ENCODE measurements around the gene LBH. TPM values are rescaled to one million over a fixed set of nuclear protein-coding genes. Genes with fewer than 3 reads are reported as not detected.

LBH gene
- total and polyA plus RNA-seq, 4 donors = 56.1 to 213 (median 94.5) TPM

DNA sequence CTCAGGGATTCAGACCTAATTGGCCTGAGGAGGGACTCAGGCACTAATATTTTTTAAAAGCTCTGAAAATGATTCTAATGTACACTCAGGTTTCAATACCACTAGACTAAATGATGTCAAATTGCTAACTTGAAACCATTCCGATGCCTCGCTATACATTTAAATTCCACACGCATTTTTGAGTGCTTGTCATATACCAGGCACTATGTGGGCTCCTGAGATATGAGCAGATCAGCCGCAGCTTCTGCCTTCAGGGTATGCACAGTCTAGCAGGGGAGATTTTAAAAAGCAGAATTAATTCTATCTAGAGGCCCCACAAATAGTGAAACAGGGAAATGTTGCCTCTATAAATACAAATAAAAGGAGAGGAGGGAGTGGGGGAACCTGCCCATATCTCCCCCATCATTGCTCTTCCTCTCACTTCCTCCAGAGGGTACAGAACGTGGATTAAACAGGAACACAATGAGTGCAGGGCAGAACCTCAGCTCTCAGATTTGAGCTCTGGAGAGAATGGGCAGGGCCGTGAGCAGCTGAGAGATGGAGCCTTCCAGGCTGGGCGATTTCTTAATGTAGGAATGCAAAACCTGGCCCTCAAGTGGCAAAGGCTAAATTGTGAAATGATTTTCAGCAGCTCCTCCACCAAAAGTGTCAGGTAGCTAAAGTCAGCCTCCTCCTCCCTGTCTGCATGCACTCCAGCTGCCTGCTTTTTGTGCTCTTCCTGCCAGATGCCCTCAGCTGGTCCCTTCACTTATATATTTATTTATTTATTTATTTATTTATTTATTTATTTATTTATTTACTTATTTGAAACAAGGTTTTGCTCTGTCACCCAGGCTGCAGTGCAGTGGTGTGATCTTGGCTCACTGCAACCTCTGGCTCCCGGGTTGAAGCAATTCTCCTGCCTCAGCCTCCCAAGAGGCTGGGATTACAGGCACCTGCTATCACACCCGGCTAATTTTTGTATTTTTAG is 24.6 kb upstream of the LBH start:
- Histone ChIP-seq H3K36me3 (ENCODE audit: control insufficient read depth in 1 of 2, insufficient read depth in 2 of 2, low read length in 1 of 2) (no peaks in the 10 kb centered on the region), H3K27me3 (ENCODE audit: control insufficient read depth in 1 of 2, insufficient read depth in 2 of 2, low read length in 1 of 2) (no peaks in the 10 kb centered on the region), H3K4me1 (ENCODE audit: control insufficient read depth in 1 of 2, insufficient read depth in 2 of 2, low read length in 2 of 2) (peaks cover 0 to 1% of the 10 kb centered on the region in 2 donors), H3K4me3 (ENCODE audit: low read length in 2 of 2) (no peak overlapping the region), H3K27ac (ENCODE audit: low read depth in 1 of 2, low read length in 2 of 2) (no peak overlapping the region), H3K9me3 (ENCODE audit: control insufficient read depth, low read length) (no peaks in the 10 kb centered on the region)
- 87 to 91% methylated on average over 9 of the region's 9 CpGs for WGBS, 2 donors
- intact Hi-C loops (cut with DNase I) = loop anchor here in 1 of 2 donors (5.0 kb wide), 1 partner anchor 271 kb away; no protein-coding TSS in a partner anchor
- DNase-seq (no peak), ATAC-seq (ENCODE audit: low FRiP score) (no peak)

DNA sequence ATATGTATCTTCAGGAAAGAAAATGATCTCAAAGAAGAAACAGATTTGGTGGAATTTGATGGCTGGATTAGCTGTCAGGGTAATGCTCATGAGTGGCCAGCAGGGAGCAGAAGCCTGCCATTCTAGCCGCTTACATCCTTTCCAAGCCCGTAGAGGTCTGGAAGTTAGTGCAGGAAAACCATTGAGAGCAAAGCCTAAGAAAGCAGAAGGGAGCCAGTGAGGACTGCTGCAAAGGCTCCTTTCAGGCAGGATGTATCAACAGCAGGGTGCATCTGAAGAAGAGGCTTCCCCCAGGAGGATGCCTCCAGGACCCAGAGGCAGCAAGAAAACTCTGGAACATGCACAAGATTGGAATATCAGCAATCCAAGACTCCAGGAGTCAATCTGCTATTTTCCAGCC is 22.9 kb upstream of the LBH start:
- Histone ChIP-seq H3K27me3 (ENCODE audit: control insufficient read depth in 1 of 2, insufficient read depth in 2 of 2, low read length in 1 of 2) (no peaks in the 10 kb centered on the region), H3K4me1 (ENCODE audit: control insufficient read depth in 1 of 2, insufficient read depth in 2 of 2, low read length in 2 of 2) (no peaks in the 10 kb centered on the region), H3K27ac (ENCODE audit: low read depth in 1 of 2, low read length in 2 of 2) (no peak overlapping the region), H3K4me3 (ENCODE audit: low read length in 2 of 2) (no peak overlapping the region), H3K9me3 (ENCODE audit: control insufficient read depth, low read length) (no peaks in the 10 kb centered on the region), H3K36me3 (ENCODE audit: control insufficient read depth in 1 of 2, insufficient read depth in 2 of 2, low read length in 1 of 2) (no peaks in the 10 kb centered on the region)
- no peak for DNase-seq
- intact Hi-C loops (cut with DNase I) = loop anchor here (1.0 to 5.0 kb wide), 3 partner anchors 269 to 499 kb away; no protein-coding TSS in a partner anchor
- peak; percentile 90 for ATAC-seq (ENCODE audit: low FRiP score)
- 0 to 4% methylated on average over 2 of the region's 2 CpGs for WGBS, 2 donors

DNA sequence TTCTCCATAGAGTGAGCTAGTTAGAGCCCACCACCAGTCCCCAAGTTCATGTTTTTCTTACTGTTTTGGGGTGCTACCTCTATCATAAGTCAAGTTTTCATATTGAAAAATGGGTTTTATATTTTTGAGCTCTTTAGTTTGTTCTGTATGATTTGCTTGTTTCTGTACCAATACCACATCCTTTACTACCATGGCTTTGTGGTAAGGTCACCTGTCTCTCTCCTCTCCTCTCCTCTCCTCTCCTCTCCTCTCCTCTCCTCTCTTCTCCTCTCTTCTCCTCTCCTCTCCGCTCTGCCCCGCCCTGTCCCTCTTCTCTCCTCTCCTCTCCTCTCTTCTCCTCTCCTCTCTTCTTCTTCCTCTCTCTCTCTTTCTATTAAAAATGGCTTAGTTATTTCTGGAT is 22.1 kb upstream of the LBH start:
- no peaks in the 10 kb centered on the region for H3K36me3 ChIP-seq (ENCODE audit: control insufficient read depth in 1 of 2, insufficient read depth in 2 of 2, low read length in 1 of 2)
- H3K27ac ChIP-seq (ENCODE audit: low read depth in 1 of 2, low read length in 2 of 2) = no peak overlapping the region
- no peak for ATAC-seq (ENCODE audit: low FRiP score)
- H3K4me1 ChIP-seq (ENCODE audit: control insufficient read depth in 1 of 2, insufficient read depth in 2 of 2, low read length in 2 of 2) = no peaks in the 10 kb centered on the region
- no peaks in the 10 kb centered on the region for H3K27me3 ChIP-seq (ENCODE audit: control insufficient read depth in 1 of 2, insufficient read depth in 2 of 2, low read length in 1 of 2)
- no peaks in the 10 kb centered on the region for H3K9me3 ChIP-seq (ENCODE audit: control insufficient read depth, low read length)
- WGBS, 2 donors = 91% methylated on average over 1 of the region's 2 CpGs; no CpG with 5 or more reads in 1 of the 2 donors
- no peak overlapping the region for H3K4me3 ChIP-seq (ENCODE audit: low read length in 2 of 2)
- no peak for DNase-seq
- intact Hi-C loops (cut with DNase I) = loop anchor here (2.0 to 5.0 kb wide), 2 partner anchors 268 to 498 kb away; no protein-coding TSS in a partner anchor

DNA sequence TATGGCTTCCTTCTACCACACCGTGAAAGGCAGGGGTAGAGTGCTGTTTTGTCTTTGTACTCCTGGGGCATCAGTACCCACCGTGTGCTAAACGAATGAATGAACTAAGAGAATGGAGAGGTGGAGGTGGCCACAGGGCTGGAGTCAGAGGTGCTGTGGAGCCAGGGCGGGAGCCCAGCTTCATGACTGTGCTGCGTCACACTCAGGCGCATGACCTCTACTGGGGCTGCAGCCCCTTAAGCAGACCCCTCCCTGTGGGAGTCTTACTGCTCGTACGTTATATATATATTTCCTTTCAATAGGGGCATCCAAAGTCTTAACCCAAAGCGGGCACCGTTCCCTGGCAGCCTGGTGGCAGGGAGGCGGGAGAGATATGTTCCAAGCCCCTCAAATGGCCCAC is 18.0 kb upstream of the LBH start:
- Histone ChIP-seq H3K9me3 (ENCODE audit: control insufficient read depth, low read length) (no peaks in the 10 kb centered on the region), H3K27ac (ENCODE audit: low read depth in 1 of 2, low read length in 2 of 2) (no peak overlapping the region), H3K36me3 (ENCODE audit: control insufficient read depth in 1 of 2, insufficient read depth in 2 of 2, low read length in 1 of 2) (no peaks in the 10 kb centered on the region), H3K4me1 (ENCODE audit: control insufficient read depth in 1 of 2, insufficient read depth in 2 of 2, low read length in 2 of 2) (no peaks in the 10 kb centered on the region), H3K4me3 (ENCODE audit: low read length in 2 of 2) (no peak overlapping the region), H3K27me3 (ENCODE audit: control insufficient read depth in 1 of 2, insufficient read depth in 2 of 2, low read length in 1 of 2) (no peaks in the 10 kb centered on the region)
- DNase-seq (no peak), ATAC-seq (ENCODE audit: low FRiP score) (no peak)
- whole genome bisulfite sequencing, 2 donors = 90 to 91% methylated on average over 11 of the region's 11 CpGs
- intact Hi-C loops (cut with DNase I) = loop anchor here in 1 of 2 donors (10.0 kb wide), 1 partner anchor 351 kb away; no protein-coding TSS in a partner anchor

DNA sequence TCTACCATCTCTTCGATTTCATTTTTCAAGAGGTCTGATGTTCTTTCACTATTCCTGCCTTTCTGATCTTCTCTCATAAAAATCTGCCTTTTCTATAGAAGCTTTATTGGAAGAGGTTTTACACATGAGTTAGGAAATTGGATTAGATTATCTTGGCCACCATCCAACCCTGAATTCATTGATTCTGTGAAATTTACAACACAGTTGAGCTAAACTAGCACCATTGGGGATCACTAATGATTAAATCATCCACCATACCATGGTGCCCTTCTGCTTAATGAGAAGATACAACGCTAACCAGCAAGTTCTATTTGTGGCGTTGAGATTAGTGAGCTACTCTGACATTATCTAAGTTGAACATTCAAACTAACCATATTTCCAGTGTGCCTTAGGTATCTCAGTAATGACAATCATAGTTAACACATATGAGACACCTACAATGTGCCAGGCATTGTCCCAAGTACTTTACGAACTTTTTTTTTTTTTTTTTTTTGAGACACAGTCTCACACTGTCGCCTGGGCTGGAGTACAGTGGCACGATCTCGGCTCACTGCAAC is 17.3 kb upstream of the LBH start:
- intact Hi-C loops (cut with DNase I) = loop anchor here in 1 of 2 donors (10.0 kb wide), 1 partner anchor 351 kb away; no protein-coding TSS in a partner anchor
- no peaks in the 10 kb centered on the region for H3K9me3 ChIP-seq (ENCODE audit: control insufficient read depth, low read length)
- WGBS, 2 donors = 96 to 97% methylated on average over 7 of the region's 7 CpGs

DNA sequence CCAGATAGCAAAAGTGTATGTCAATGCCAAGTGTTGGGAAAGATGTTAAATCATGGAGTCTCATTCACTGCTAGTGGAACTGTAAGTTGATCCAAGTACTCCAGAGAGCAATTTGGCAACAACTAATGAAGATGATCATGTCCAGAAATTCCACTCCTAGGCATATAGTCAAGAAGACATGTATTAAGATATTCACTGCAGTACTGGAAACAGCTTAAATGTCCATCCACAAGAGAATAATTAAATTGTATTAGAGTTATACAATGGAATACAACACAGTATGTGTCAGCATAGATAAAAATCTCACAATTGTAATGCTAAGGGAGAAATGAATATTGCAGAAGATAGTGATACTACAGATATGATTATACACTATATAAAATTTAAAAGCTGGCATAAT is 15.2 kb upstream of the LBH start:
- no peaks in the 10 kb centered on the region for H3K36me3 ChIP-seq (ENCODE audit: control insufficient read depth in 1 of 2, insufficient read depth in 2 of 2, low read length in 1 of 2)
- no peak overlapping the region for H3K4me3 ChIP-seq (ENCODE audit: low read length in 2 of 2)
- intact Hi-C loops (cut with DNase I) = loop anchor here (5.0 to 10.0 kb wide), 2 partner anchors 349 to 476 kb away; no protein-coding TSS in a partner anchor
- no peaks in the 10 kb centered on the region for H3K27me3 ChIP-seq (ENCODE audit: control insufficient read depth in 1 of 2, insufficient read depth in 2 of 2, low read length in 1 of 2)
- DNase-seq (no peak), ATAC-seq (ENCODE audit: low FRiP score) (no peak)
- no peak overlapping the region for H3K27ac ChIP-seq (ENCODE audit: low read depth in 1 of 2, low read length in 2 of 2)
- peaks cover 0 to 3% of the 10 kb centered on the region in 2 donors for H3K4me1 ChIP-seq (ENCODE audit: control insufficient read depth in 1 of 2, insufficient read depth in 2 of 2, low read length in 2 of 2)
- no peaks in the 10 kb centered on the region for H3K9me3 ChIP-seq (ENCODE audit: control insufficient read depth, low read length)

More for the DNA sequence above, 17.3 kb upstream of the LBH start:
- Histone ChIP-seq H3K27ac (ENCODE audit: low read depth in 1 of 2, low read length in 2 of 2) (no peak overlapping the region), H3K4me1 (ENCODE audit: control insufficient read depth in 1 of 2, insufficient read depth in 2 of 2, low read length in 2 of 2) (peaks cover 0 to 3% of the 10 kb centered on the region in 2 donors), H3K4me3 (ENCODE audit: low read length in 2 of 2) (no peak overlapping the region), H3K27me3 (ENCODE audit: control insufficient read depth in 1 of 2, insufficient read depth in 2 of 2, low read length in 1 of 2) (no peaks in the 10 kb centered on the region), H3K36me3 (ENCODE audit: control insufficient read depth in 1 of 2, insufficient read depth in 2 of 2, low read length in 1 of 2) (no peaks in the 10 kb centered on the region)
- ATAC-seq (ENCODE audit: low FRiP score) (no peak), DNase-seq (no peak)

DNA sequence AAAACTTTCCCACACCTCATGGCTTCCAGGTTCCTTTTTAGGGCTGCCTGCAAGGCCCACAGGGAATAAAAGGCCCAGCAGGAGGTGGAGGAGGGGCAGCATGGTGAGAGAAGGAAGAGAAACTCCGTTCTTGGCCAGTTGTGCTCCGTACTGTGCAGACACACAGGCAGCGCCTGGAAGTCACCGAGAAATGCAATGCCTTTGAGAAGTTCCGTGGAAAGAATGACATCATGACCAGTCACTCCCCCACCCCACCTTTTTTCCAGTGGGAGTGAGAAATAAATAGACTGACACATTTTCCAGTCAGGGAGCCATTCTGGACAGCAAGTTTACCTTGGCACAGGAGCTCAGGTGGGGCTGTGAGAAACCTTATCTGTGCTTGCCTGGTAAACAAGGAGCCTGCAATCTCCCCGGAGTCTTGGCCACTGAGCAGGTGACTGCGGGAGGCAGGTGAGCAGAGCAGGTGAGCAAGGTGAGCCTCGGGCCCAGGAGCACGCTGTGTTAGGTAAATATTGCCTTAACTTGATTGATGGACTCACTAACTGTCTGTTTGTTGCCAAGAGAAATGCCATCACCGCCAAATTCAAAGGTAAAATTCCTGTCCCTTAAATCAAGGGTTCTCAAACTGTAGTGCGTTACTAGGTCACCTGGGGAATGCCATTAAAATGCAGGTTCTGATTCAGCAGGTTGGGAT is 13.5 kb upstream of the LBH start:
- 15% methylated on average over 11 of the region's 11 CpGs for WGBS, 2 donors
- Histone ChIP-seq H3K4me3 (ENCODE audit: low read length in 2 of 2) (no peak overlapping the region), H3K4me1 (ENCODE audit: control insufficient read depth in 1 of 2, insufficient read depth in 2 of 2, low read length in 2 of 2) (peaks cover 0 to 3% of the 10 kb centered on the region in 2 donors), H3K27ac (ENCODE audit: low read depth in 1 of 2, low read length in 2 of 2) (peak overlapping the region; percentile 10 to 90), H3K36me3 (ENCODE audit: control insufficient read depth in 1 of 2, insufficient read depth in 2 of 2, low read length in 1 of 2) (no peaks in the 10 kb centered on the region), H3K27me3 (ENCODE audit: control insufficient read depth in 1 of 2, insufficient read depth in 2 of 2, low read length in 1 of 2) (no peaks in the 10 kb centered on the region), H3K9me3 (ENCODE audit: control insufficient read depth, low read length) (no peaks in the 10 kb centered on the region)
- intact Hi-C loops (cut with DNase I) = loop anchor here (5.0 to 10.0 kb wide), 2 partner anchors 347 to 475 kb away; no protein-coding TSS in a partner anchor
- peak; percentile 80 for ATAC-seq (ENCODE audit: low FRiP score)
- DNase-seq = peak; percentile 80 to 89

DNA sequence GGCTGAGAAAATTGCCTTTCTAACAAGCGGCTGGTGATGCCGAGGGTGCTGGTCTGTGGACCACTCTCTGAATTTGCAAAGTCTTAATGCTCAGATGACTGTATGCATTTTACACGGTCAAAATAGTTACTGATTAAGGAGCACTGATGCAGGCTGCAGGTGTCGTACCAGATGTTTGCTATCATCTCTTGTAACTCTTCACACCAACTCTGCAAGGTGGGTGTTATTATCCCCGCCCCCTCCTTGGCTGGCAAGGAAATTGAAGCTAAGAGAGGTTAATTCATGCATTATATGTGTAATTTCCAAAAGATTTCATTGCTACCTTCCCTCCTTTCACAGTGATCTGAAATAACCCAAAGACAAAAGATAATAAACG is 13.0 kb upstream of the LBH start:
- Histone ChIP-seq H3K36me3 (ENCODE audit: control insufficient read depth in 1 of 2, insufficient read depth in 2 of 2, low read length in 1 of 2) (no peaks in the 10 kb centered on the region), H3K27me3 (ENCODE audit: control insufficient read depth in 1 of 2, insufficient read depth in 2 of 2, low read length in 1 of 2) (no peaks in the 10 kb centered on the region), H3K27ac (ENCODE audit: low read depth in 1 of 2, low read length in 2 of 2) (peak overlapping the region; percentile 18 to 80), H3K4me1 (ENCODE audit: control insufficient read depth in 1 of 2, insufficient read depth in 2 of 2, low read length in 2 of 2) (peaks cover 0 to 3% of the 10 kb centered on the region in 2 donors), H3K9me3 (ENCODE audit: control insufficient read depth, low read length) (no peaks in the 10 kb centered on the region), H3K4me3 (ENCODE audit: low read length in 2 of 2) (no peak overlapping the region)
- ATAC-seq (ENCODE audit: low FRiP score) (no peak), DNase-seq (no peak)
- WGBS, 2 donors = 85 to 90% methylated on average over 6 of the region's 6 CpGs
- intact Hi-C loops (cut with DNase I) = loop anchor here (5.0 to 10.0 kb wide), 2 partner anchors 346 to 474 kb away; no protein-coding TSS in a partner anchor

All from aorta (tissue), 5 donors.